Activated naive CD8-positive, alpha-beta T cell treated with anti-CD3 and anti-CD28 coated beads, Interleukin-2, amount 10 ng/mL, durations not matched to agents 7 days and 5 days (primary cell): Measurements from ENCODE around the gene CFAP54. TPM values are rescaled to one million over a fixed set of nuclear protein-coding genes. Genes with fewer than 3 reads are reported as not detected.
"Not testable (repeated sequence)": the region's sequence is repeated elsewhere in the genome, so short reads cannot be mapped to it uniquely, and the experiment has no call there.

Experiments used
- ATAC-seq: fragments of 150-1000 bp; cut with Tn5 transposase; one replicate; pipeline ENCODE4 v1.10.0; 2021; ENCODE audit warnings: low read depth, moderate library complexity
- POLR2A ChIA-PET: fragments of 350-600 bp; sonication (Branson Sonifier 250); formaldehyde crosslinking; loops from one replicate; lab custom pipeline; 2021; ENCODE audit warnings: antibody characterized with exemption; lab: Charles Lee
- DNase-seq: peaks from one replicate; pipeline ENCODE4 v3.0.0; 2021
- H3K27ac Mint-ChIP-seq: one replicate; pipeline ENCODE4 v1.8.0; 2022; ENCODE audit warnings: mild to moderate bottlenecking, mixed read lengths
- H3K27me3 Mint-ChIP-seq: one replicate; pipeline ENCODE4 v1.8.0; 2022; ENCODE audit warnings: mild to moderate bottlenecking, moderate library complexity, mixed read lengths
- H3K36me3 Mint-ChIP-seq: one replicate; pipeline ENCODE4 v1.8.0; 2021; ENCODE audit warnings: mild to moderate bottlenecking, mixed read lengths
- H3K4me1 Mint-ChIP-seq: one replicate; pipeline ENCODE4 v1.8.0; 2021; ENCODE audit warnings: mixed read lengths
- H3K4me3 Mint-ChIP-seq: one replicate; pipeline ENCODE4 v1.8.0; 2022; ENCODE audit warnings: mild to moderate bottlenecking, moderate library complexity, mixed read lengths
- H3K9me3 Mint-ChIP-seq: one replicate; pipeline ENCODE4 v1.8.0; 2021; ENCODE audit warnings: mixed read lengths
- total RNA-seq, 2 experiments: library from RNA; stranded (reverse); gene quantifications; one replicate each; pipeline ENCODE4 v1.2.3, GENCODE V29; 2021

Gene CFAP54
- total RNA-seq, 2 experiments from 2014 or later, result 0.94 to 1.8 TPM

GRCh38 chr12:96635844-96636243, 146.5 kb downstream of the CFAP54 start:
- Mint-ChIP-seq H3K9me3 (no peaks in the 10 kb centered on the region), H3K27ac (no peak overlapping the region), H3K4me3 (no peak overlapping the region), H3K27me3 (peaks cover 7% of the 10 kb centered on the region), H3K36me3 (no peaks in the 10 kb centered on the region), H3K4me1 (no peaks in the 10 kb centered on the region)
- ATAC-seq, result no peak
- no peak for DNase-seq
- POLR2A ChIA-PET, result no interaction called here

- no peaks in the 10 kb centered on the region for H3K36me3 Mint-ChIP-seq
- DNase-seq, result no peak
- H3K27ac Mint-ChIP-seq, result no peak overlapping the region
- H3K4me3 Mint-ChIP-seq, result no peak overlapping the region
- no peaks in the 10 kb centered on the region for H3K4me1 Mint-ChIP-seq
- no peaks in the 10 kb centered on the region for H3K9me3 Mint-ChIP-seq
- POLR2A ChIA-PET, result no interaction called here
- ATAC-seq, result no peak
- peaks cover 7% of the 10 kb centered on the region for H3K27me3 Mint-ChIP-seq
These were observed 147.5 kb downstream of the CFAP54 start for GRCh38 chr12:96636895-96637294.

GRCh38 chr12:96648923-96649322, 159.5 kb downstream of the CFAP54 start:
- no peak overlapping the region for H3K27ac Mint-ChIP-seq
- no peak for ATAC-seq

GRCh38 chr12:96652870-96653269, 163.5 kb downstream of the CFAP54 start:
- POLR2A ChIA-PET, result no interaction called here
- Mint-ChIP-seq H3K36me3 (no peaks in the 10 kb centered on the region), H3K4me1 (no peaks in the 10 kb centered on the region), H3K27ac (no peak overlapping the region), H3K4me3 (no peak overlapping the region), H3K27me3 (peaks cover 14% of the 10 kb centered on the region), H3K9me3 (no peaks in the 10 kb centered on the region)
- DNase-seq (no peak), ATAC-seq (no peak)

More at GRCh38 chr12:96648923-96649322, 159.5 kb downstream of the CFAP54 start:
- no peaks in the 10 kb centered on the region for H3K4me1 Mint-ChIP-seq
- no peak for DNase-seq
- H3K27me3 Mint-ChIP-seq, result peaks cover 10% of the 10 kb centered on the region
- POLR2A ChIA-PET, result no interaction called here
- H3K36me3 Mint-ChIP-seq, result no peaks in the 10 kb centered on the region
- H3K9me3 Mint-ChIP-seq, result peaks cover 2% of the 10 kb centered on the region
- H3K4me3 Mint-ChIP-seq, result no peak overlapping the region

GRCh38 chr12:96658075-96658474, 168.7 kb downstream of the CFAP54 start:
- DNase-seq (no peak), ATAC-seq (no peak)
- Mint-ChIP-seq H3K27me3 (peaks cover 7% of the 10 kb centered on the region), H3K9me3 (no peaks in the 10 kb centered on the region), H3K4me3 (no peak overlapping the region), H3K4me1 (no peaks in the 10 kb centered on the region), H3K36me3 (no peaks in the 10 kb centered on the region), H3K27ac (no peak overlapping the region)
- POLR2A ChIA-PET, result no interaction called here

- no peak overlapping the region for H3K4me3 Mint-ChIP-seq
- peaks cover 15% of the 10 kb centered on the region for H3K27me3 Mint-ChIP-seq
- no peak for ATAC-seq
- H3K27ac Mint-ChIP-seq, result no peak overlapping the region
- DNase-seq, result no peak
- POLR2A ChIA-PET, result no interaction called here
- H3K36me3 Mint-ChIP-seq, result no peaks in the 10 kb centered on the region
- H3K4me1 Mint-ChIP-seq, result no peaks in the 10 kb centered on the region
- H3K9me3 Mint-ChIP-seq, result peaks cover 2% of the 10 kb centered on the region
These were observed 180.4 kb downstream of the CFAP54 start for GRCh38 chr12:96669786-96670185.

GRCh38 chr12:96670334-96670899, 181.0 kb downstream of the CFAP54 start:
- H3K9me3 Mint-ChIP-seq, result peaks cover 2% of the 10 kb centered on the region
- POLR2A ChIA-PET, result no interaction called here
- peaks cover 15% of the 10 kb centered on the region for H3K27me3 Mint-ChIP-seq
- H3K36me3 Mint-ChIP-seq, result no peaks in the 10 kb centered on the region
- no peak for DNase-seq
- no peak overlapping the region for H3K4me3 Mint-ChIP-seq
- H3K4me1 Mint-ChIP-seq, result no peaks in the 10 kb centered on the region
- H3K27ac Mint-ChIP-seq, result no peak overlapping the region
- ATAC-seq, result no peak

GRCh38 chr12:96675519-96675918, 186.1 kb downstream of the CFAP54 start:
- H3K27ac Mint-ChIP-seq, H3K36me3 Mint-ChIP-seq, POLR2A ChIA-PET, H3K4me3 Mint-ChIP-seq, H3K4me1 Mint-ChIP-seq, ATAC-seq, H3K9me3 Mint-ChIP-seq, DNase-seq: not testable (repeated sequence)
- H3K27me3 Mint-ChIP-seq, result peaks cover 24% of the 10 kb centered on the region

- no peaks in the 10 kb centered on the region for H3K4me1 Mint-ChIP-seq
- H3K9me3 Mint-ChIP-seq, result no peaks in the 10 kb centered on the region
- H3K27ac Mint-ChIP-seq, result no peak overlapping the region
- POLR2A ChIA-PET, result no interaction called here
- ATAC-seq (no peak), DNase-seq (no peak)
- peaks cover 22% of the 10 kb centered on the region for H3K27me3 Mint-ChIP-seq
- no peaks in the 10 kb centered on the region for H3K36me3 Mint-ChIP-seq
- no peak overlapping the region for H3K4me3 Mint-ChIP-seq
These were observed 188.0 kb downstream of the CFAP54 start for GRCh38 chr12:96677363-96677762.

GRCh38 chr12:96687719-96688118, 198.3 kb downstream of the CFAP54 start:
- no peak for DNase-seq
- Mint-ChIP-seq H3K27ac (no peak overlapping the region), H3K4me3 (no peak overlapping the region), H3K4me1 (no peaks in the 10 kb centered on the region), H3K36me3 (no peaks in the 10 kb centered on the region), H3K27me3 (peaks cover 19% of the 10 kb centered on the region), H3K9me3 (peaks cover 2% of the 10 kb centered on the region)
- POLR2A ChIA-PET, result no interaction called here
- ATAC-seq, result no peak

GRCh38 chr12:96698521-96698920, 209.1 kb downstream of the CFAP54 start:
- POLR2A ChIA-PET, result no interaction called here
- DNase-seq (no peak), ATAC-seq (no peak)
- Mint-ChIP-seq H3K36me3 (no peaks in the 10 kb centered on the region), H3K4me1 (no peaks in the 10 kb centered on the region), H3K27ac (no peak overlapping the region), H3K27me3 (peaks cover 1% of the 10 kb centered on the region), H3K9me3 (no peaks in the 10 kb centered on the region), H3K4me3 (no peak overlapping the region)

GRCh38 chr12:96698965-96699364, 209.6 kb downstream of the CFAP54 start:
- H3K4me3 Mint-ChIP-seq, result no peak overlapping the region
- H3K27ac Mint-ChIP-seq, result no peak overlapping the region
- H3K27me3 Mint-ChIP-seq, result peaks cover 1% of the 10 kb centered on the region
- no peaks in the 10 kb centered on the region for H3K9me3 Mint-ChIP-seq
- H3K4me1 Mint-ChIP-seq, result no peaks in the 10 kb centered on the region
- DNase-seq (no peak), ATAC-seq (no peak)
- POLR2A ChIA-PET, result no interaction called here
- no peaks in the 10 kb centered on the region for H3K36me3 Mint-ChIP-seq

GRCh38 chr12:96701856-96702255, 212.5 kb downstream of the CFAP54 start:
- no peak overlapping the region for H3K4me3 Mint-ChIP-seq
- DNase-seq (no peak), ATAC-seq (no peak)
- H3K27ac Mint-ChIP-seq, result no peak overlapping the region
- POLR2A ChIA-PET, result no interaction called here
- no peaks in the 10 kb centered on the region for H3K9me3 Mint-ChIP-seq
- H3K36me3 Mint-ChIP-seq, result no peaks in the 10 kb centered on the region
- no peaks in the 10 kb centered on the region for H3K4me1 Mint-ChIP-seq
- no peaks in the 10 kb centered on the region for H3K27me3 Mint-ChIP-seq

- Mint-ChIP-seq H3K4me3 (no peak overlapping the region), H3K36me3 (no peaks in the 10 kb centered on the region), H3K9me3 (no peaks in the 10 kb centered on the region), H3K4me1 (no peaks in the 10 kb centered on the region), H3K27ac (no peak overlapping the region), H3K27me3 (peaks cover 10% of the 10 kb centered on the region)
- DNase-seq (no peak), ATAC-seq (no peak)
- POLR2A ChIA-PET, result no interaction called here
These were observed 220.9 kb downstream of the CFAP54 start for GRCh38 chr12:96710127-96710745.
